HepG2 (cell line): ENCODE measurements around the gene SPSB2. TPM values are rescaled to one million over a fixed set of nuclear protein-coding genes. Genes with fewer than 3 reads are reported as not detected.
A peak's percentile ranks its signal among the peaks of the same experiment; 100 is the strongest.

Source experiments
- ATF7-NPFF ChIP-seq: sonication (generic); formaldehyde crosslinking; IDR thresholded peaks from 2 replicates; pipeline ENCODE4 v1.8.1; 2023; ENCODE audit warnings: mild to moderate bottlenecking, low read depth, missing genetic modification reagents, moderate library complexity
- ATM ChIP-seq: fragments of 450-650 bp; IDR thresholded peaks from 2 replicates; pipeline ENCODE4 v1.7.1; 2017; ENCODE audit warnings: mild to moderate bottlenecking, borderline replicate concordance
- GPBP1L1 ChIP-seq: sonication (generic); formaldehyde crosslinking; IDR thresholded peaks from 2 replicates; pipeline ENCODE4 v1.5.0; 2020; ENCODE audit warnings: mild to moderate bottlenecking, missing genetic modification reagents
- HDAC6 ChIP-seq: fragments of 200-600 bp; sonication (generic); IDR thresholded peaks from 2 replicates; pipeline ENCODE4 v1.7.0; 2017; ENCODE audit warnings: mild to moderate bottlenecking, antibody characterized with exemption, low read length, low read depth
- HNRNPL ChIP-seq: fragments of 200-400 bp; formaldehyde crosslinking; IDR thresholded peaks from 2 replicates; pipeline ENCODE4 v1.6.1; 2017; ENCODE audit warnings: mild to moderate bottlenecking, low read depth, low read length
- KDM1A ChIP-seq: IDR thresholded peaks from 2 replicates; pipeline ENCODE4 v1.6.1; 2016; ENCODE audit warnings: missing compliant biosample characterization
- MAFG ChIP-seq: sonication (generic); formaldehyde crosslinking; IDR thresholded peaks from 2 replicates; pipeline ENCODE4 v1.5.1; 2020; ENCODE audit warnings: mild to moderate bottlenecking, missing genetic modification reagents
- MATR3 ChIP-seq: sonication (generic); formaldehyde crosslinking; IDR thresholded peaks from 2 replicates; pipeline ENCODE4 v1.4.0; 2020; ENCODE audit warnings: missing genetic modification reagents
- MTF2 ChIP-seq: sonication (generic); formaldehyde crosslinking; IDR thresholded peaks from 2 replicates; pipeline ENCODE4 v1.5.0; 2020; ENCODE audit warnings: missing genetic modification reagents, borderline replicate concordance
- NFIB ChIP-seq: sonication (generic); formaldehyde crosslinking; IDR thresholded peaks from 2 replicates; pipeline ENCODE4 v1.9.0; 2021; ENCODE audit warnings: missing genetic modification reagents, mild to moderate bottlenecking, borderline replicate concordance
- TRIM22 ChIP-seq: fragments of 450-650 bp; IDR thresholded peaks from 2 replicates; pipeline ENCODE4 v1.6.1; 2017
- ZBTB39 ChIP-seq: sonication (generic); formaldehyde crosslinking; IDR thresholded peaks from 2 replicates; pipeline ENCODE4 v1.5.0; 2020; ENCODE audit warnings: missing genetic modification reagents
- ZFP41 ChIP-seq: sonication (generic); formaldehyde crosslinking; IDR thresholded peaks from 2 replicates; pipeline ENCODE4 v1.4.0; 2020; ENCODE audit warnings: mild to moderate bottlenecking, missing genetic modification reagents, borderline replicate concordance
- ZFP62 ChIP-seq: sonication (generic); formaldehyde crosslinking; IDR thresholded peaks from 2 replicates; pipeline ENCODE4 v1.4.0; 2020; ENCODE audit warnings: missing genetic modification reagents
- ZNF350 ChIP-seq: sonication (generic); formaldehyde crosslinking; IDR thresholded peaks from 2 replicates; pipeline ENCODE4 v1.4.0; 2020; ENCODE audit warnings: mild to moderate bottlenecking, low read depth, missing genetic modification reagents, borderline replicate concordance
- ZNF468 ChIP-seq: sonication (generic); formaldehyde crosslinking; IDR thresholded peaks from 2 replicates; pipeline ENCODE4 v1.8.0; 2022; ENCODE audit warnings: mild to moderate bottlenecking, moderate library complexity, missing genetic modification reagents
- ZNF484 ChIP-seq: sonication (generic); formaldehyde crosslinking; IDR thresholded peaks from 2 replicates; pipeline ENCODE4 v1.5.1; 2020; ENCODE audit warnings: mild to moderate bottlenecking, low read depth, missing genetic modification reagents, borderline replicate concordance
- ZNF512B ChIP-seq: sonication (generic); formaldehyde crosslinking; IDR thresholded peaks from 2 replicates; pipeline ENCODE4 v1.5.1; 2020; ENCODE audit warnings: missing genetic modification reagents, mild to moderate bottlenecking, borderline replicate concordance
- ZNF563 ChIP-seq: sonication (generic); formaldehyde crosslinking; IDR thresholded peaks from 2 replicates; pipeline ENCODE4 v1.8.0; 2022; ENCODE audit warnings: mild to moderate bottlenecking, moderate library complexity, missing genetic modification reagents
- ZNF674 ChIP-seq: sonication (generic); formaldehyde crosslinking; IDR thresholded peaks from 2 replicates; pipeline ENCODE4 v1.5.0; 2020; ENCODE audit warnings: low read depth, mild to moderate bottlenecking, missing genetic modification reagents
- ZNF891 ChIP-seq: sonication (generic); formaldehyde crosslinking; IDR thresholded peaks from 2 replicates; pipeline ENCODE4 v1.5.0; 2020; ENCODE audit warnings: mild to moderate bottlenecking, missing genetic modification reagents
- polyA plus RNA-seq, 8 experiments: library from polyadenylated mRNA; depleted of rRNA in 3 of 8; stranded (reverse) in 7 of 8; unstranded in 1 of 8; fragments of >200 nt; fragmentation: Illumina TruSeq in 4 of 8; extraction: Trizol in 4 of 8; gene quantifications; 2 replicates each; pipeline versions ENCODE4 v1.2.1 to v1.2.3, GENCODE V29; 2011 to 2016; ENCODE audit warnings: low read depth in 4 of 8, missing spikeins in 1 of 8, mixed read lengths in 1 of 8; ENCODE audit not compliant: insufficient read depth in 1 of 8
- total RNA-seq, 5 experiments: library from RNA; depleted of rRNA; stranded (reverse); fragments of >200 nt; fragmentation: Illumina TruSeq; extraction: Trizol; gene quantifications; 2 replicates each; pipeline ENCODE4 v1.2.3, GENCODE V29; 2016; ENCODE audit warnings: low read depth in 1 of 5

Gene SPSB2
- total and polyA plus RNA-seq, 2 of the 13 experiments (the other 11 are each of a cell fraction or from before 2014, with no cell fraction given), result 2.0 to 6.2 TPM

- no peak for TF ChIP-seq ZNF512B (CRISPR knock-in tag)
- TF ChIP-seq ZNF484 (CRISPR knock-in tag), result no peak
- no peak for TF ChIP-seq HDAC6
- TF ChIP-seq MAFG (CRISPR knock-in tag), result peak; percentile 91
- TF ChIP-seq ZNF674 (CRISPR knock-in tag), result no peak
- no peak for TF ChIP-seq TRIM22
- TF ChIP-seq ZBTB39, result peak; percentile 41; the same call in 1 of the 2 replicates
- TF ChIP-seq ZNF468 (CRISPR knock-in tag), result no peak
- TF ChIP-seq GPBP1L1 (CRISPR knock-in tag), result no peak
- no peak for TF ChIP-seq ZNF891 (CRISPR knock-in tag)
- no peak for TF ChIP-seq MATR3
- no peak for TF ChIP-seq ATM
- no peak for TF ChIP-seq ZFP41 (CRISPR knock-in tag)
- peak; percentile 24; the same call in 1 of the 2 replicates for TF ChIP-seq MTF2 (CRISPR knock-in tag)
- no peak for TF ChIP-seq NFIB (CRISPR knock-in tag)
- TF ChIP-seq KDM1A (CRISPR knock-in tag), result no peak; the same call in 1 of the 2 replicates
- TF ChIP-seq ZNF350 (CRISPR knock-in tag), result 0 out of 2 replicates have a peak, but pooled peaks have one; percentile 51
- peak; percentile 92 for TF ChIP-seq ATF7-NPFF
- TF ChIP-seq ZNF563 (CRISPR knock-in tag), result no peak
- no peak for TF ChIP-seq ZFP62
- no peak for TF ChIP-seq HNRNPL
Measured at GRCh38 chr12:6890789-6891645, 17.9 kb upstream of the SPSB2 start (continued).
